ENCODE data around the gene CMIP. TPM values are rescaled to one million over a fixed set of nuclear protein-coding genes. Genes with fewer than 3 reads are reported as not detected.
A peak's percentile ranks its signal among the peaks of the same experiment; 100 is the strongest.

Gene CMIP
- total and polyA plus RNA-seq, 10 of the 15 experiments (the other 5 are each of a cell fraction or from before 2014, with no cell fraction given) = 1.2 to 43.2 (median 4.4) TPM

GRCh38 chr16:81715358-81716196 is 271.0 kb downstream of the CMIP start (continued):
- TF ChIP-seq MYC (IDR thresholded peaks at IDR 0.05; ENCODE audit: insufficient read depth, insufficient read length, insufficient replicate concordance, low read length, severe bottlenecking) = no peak
- TF ChIP-seq YBX1 (IDR thresholded peaks at IDR 0.05) = no peak
- no peak for TF ChIP-seq CBX5 (IDR thresholded peaks at IDR 0.05; ENCODE audit: low read depth)
- peak; percentile 88 for TF ChIP-seq SPI1 (IDR thresholded peaks at IDR 0.05; ENCODE audit: borderline replicate concordance, insufficient read depth, low read depth, low read length)
- no peak for TF ChIP-seq BACH1 (IDR thresholded peaks at IDR 0.05; ENCODE audit: borderline replicate concordance)
- TF ChIP-seq EGR1 (IDR thresholded peaks at IDR 0.05; ENCODE audit: borderline replicate concordance in 1 of 2, low read depth in 2 of 2, low read length in 2 of 2) = no peak
- 0 out of 2 replicates have a peak, but pooled peaks have one; percentile 19 for TF ChIP-seq STAT3 (IDR thresholded peaks at IDR 0.05; ENCODE audit: low read depth, low read length)
- no peak for TF ChIP-seq SIN3A (IDR thresholded peaks at IDR 0.05; ENCODE audit: low read depth, low read length)
- TF ChIP-seq LARP7 (IDR thresholded peaks at IDR 0.05) = no peak; the same call in 1 of the 2 replicates
- TF ChIP-seq NFYA (IDR thresholded peaks at IDR 0.05; ENCODE audit: borderline replicate concordance, low read depth, low read length) = no peak
- TF ChIP-seq CHD2 (IDR thresholded peaks at IDR 0.05; ENCODE audit: borderline replicate concordance, low read depth, low read length) = peak; percentile 21; the same call in 1 of the 2 replicates
- no peak for TF ChIP-seq BCLAF1 (IDR thresholded peaks at IDR 0.05)
- no peak for TF ChIP-seq ATF2 (IDR thresholded peaks at IDR 0.05; ENCODE audit: low read length)
- no peak for TF ChIP-seq PML (IDR thresholded peaks at IDR 0.05; ENCODE audit: low read length)
- TF ChIP-seq MXI1 (IDR thresholded peaks at IDR 0.05; ENCODE audit: low read depth, low read length) = peak; percentile 40; the same call in 1 of the 2 replicates
- peak; percentile 87; the same call in 2 of the 3 replicates for TF ChIP-seq POU2F2 (IDR thresholded peaks at IDR 0.05; ENCODE audit: borderline replicate concordance, low read depth, low read length)
- TF ChIP-seq ZNF24 (IDR thresholded peaks at IDR 0.05) = no peak
- no peak for TF ChIP-seq E2F8 (IDR thresholded peaks at IDR 0.05; ENCODE audit: low read depth, partially characterized antibody)
- no peak for TF ChIP-seq SIX5 (IDR thresholded peaks at IDR 0.05; ENCODE audit: low read depth, low read length, severe bottlenecking)
- no peak for TF ChIP-seq NR2C2 (IDR thresholded peaks at IDR 0.05; ENCODE audit: borderline replicate concordance, control insufficient read depth, insufficient read length, low read depth)
- no peak for TF ChIP-seq CBFB (IDR thresholded peaks at IDR 0.05; ENCODE audit: low read depth)
- TF ChIP-seq TCF7 (IDR thresholded peaks at IDR 0.05; ENCODE audit: borderline replicate concordance) = no peak
- TF ChIP-seq PAX5 (IDR thresholded peaks at IDR 0.05; ENCODE audit: borderline replicate concordance, low read depth, low read length) = peak; percentile 33; the same call in 1 of the 2 replicates
- no peak for TF ChIP-seq GABPA (IDR thresholded peaks at IDR 0.05; ENCODE audit: low read depth)

Data from GM12878 (cell line).